Measurements from ENCODE around the gene CUEDC2. TPM values are rescaled to one million over a fixed set of nuclear protein-coding genes. Genes with fewer than 3 reads are reported as not detected.

The CUEDC2 gene
- total RNA-seq, 1 donor from 2014 or later, result 29.7 TPM

GRCh38 chr10:102375250-102375649, 57.1 kb downstream of the CUEDC2 start:
- no peak for FAIRE-seq
- Histone ChIP-seq H3K36me3 (ENCODE audit: control insufficient read depth, insufficient read depth, low read length) (peaks cover 27% of the 10 kb centered on the region), H3K27me3 (ENCODE audit: control insufficient read depth, insufficient read depth, low read length) (no peaks in the 10 kb centered on the region), H3K4me3 (ENCODE audit: low read depth, low read length) (no peak overlapping the region)
- DNase-seq (ENCODE audit: low read depth), result no peak
- peak; percentile 21 for TF ChIP-seq CTCF (IDR thresholded peaks at IDR 0.05; ENCODE audit: insufficient read depth, low read length, severe bottlenecking)

Other genes with a start within 250 kb of the CUEDC2 start
- gene ELOVL3, start 206.3 kb downstream of the CUEDC2 start, total RNA-seq, result not detected in 2 replicates
- gene PITX3, start 191.1 kb downstream of the CUEDC2 start, total RNA-seq, result not detected in 2 replicates
- gene GBF1, start 187.0 kb downstream of the CUEDC2 start, total RNA-seq, result 8.7 and 12.7 TPM in 2 replicates
- gene NFKB2, start 36.9 kb downstream of the CUEDC2 start, total RNA-seq, result 6.8 and 13.2 TPM in 2 replicates
- under 0.01 and 0.51 TPM in 2 replicates for gene PSD, start 13.8 kb downstream of the CUEDC2 start, total RNA-seq
- 9.7 and 12.5 TPM in 2 replicates for gene FBXL15, start 11.7 kb downstream of the CUEDC2 start, total RNA-seq
- 2.9 and 6.3 TPM in 2 replicates for gene C10orf95, start 19.0 kb upstream of the CUEDC2 start, total RNA-seq
- 53.2 and 79.6 TPM in 2 replicates for gene ACTR1A, start 70.1 kb upstream of the CUEDC2 start, total RNA-seq
- 0.79 and 0.90 TPM in 2 replicates for gene SUFU, start 71.4 kb upstream of the CUEDC2 start, total RNA-seq
- 31.1 and 41.2 TPM in 2 replicates for gene TRIM8, start 211.9 kb upstream of the CUEDC2 start, total RNA-seq

All from bronchial epithelial cell (primary cell).